ENCODE data around the gene REG4.

GRCh38 chr1:119772298-119772697, 39.0 kb downstream of the REG4 start:
- TF ChIP-seq POLR2AphosphoS5 (IDR thresholded peaks at IDR 0.05; ENCODE audit: borderline replicate concordance, low read depth, low read length) (no peak), EZH2 (IDR thresholded peaks at IDR 0.05) (no peak), FOXP2 (optimal IDR thresholded peaks at IDR 0.05; ENCODE audit: control extremely low read depth, extremely low read length, insufficient read depth) (no peak)

Data from SK-N-MC (cell line).